H9 (cell line): Measurements from ENCODE around the gene DBET. TPM values are rescaled to one million over a fixed set of nuclear protein-coding genes. Genes with fewer than 3 reads are reported as not detected.
"Not testable (repeated sequence)": the region's sequence is repeated elsewhere in the genome, so short reads cannot be mapped to it uniquely, and the experiment has no call there.

Experiments
- DNase-seq: peaks from one replicate; pipeline ENCODE4 v3.0.0-alpha.2; 2017
- H2AFZ ChIP-seq: one replicate; pipeline ENCODE4 v1.6.1; 2013; ENCODE audit warnings: mild to moderate bottlenecking, low read length, control low read depth, moderate library complexity
- H2AK5ac ChIP-seq: 2 replicates; pipeline ENCODE4 v1.6.1; 2013; ENCODE audit warnings: low read length, control low read depth, mixed read lengths; ENCODE audit not compliant: insufficient read length
- H2BK120ac ChIP-seq: one replicate; pipeline ENCODE4 v1.6.1; 2013; ENCODE audit warnings: low read depth, mild to moderate bottlenecking, low read length, control low read depth, inconsistent platforms; ENCODE audit not compliant: poor library complexity, severe bottlenecking
- H2BK12ac ChIP-seq: 2 replicates; pipeline ENCODE4 v1.6.1; 2013; ENCODE audit warnings: low read length, control low read depth, mixed read lengths, low read depth; ENCODE audit not compliant: insufficient read length
- H2BK15ac ChIP-seq: 2 replicates; pipeline ENCODE4 v1.6.1; 2013; ENCODE audit warnings: low read depth, low read length, control low read depth
- H2BK20ac ChIP-seq: one replicate; pipeline ENCODE4 v1.6.1; 2013; ENCODE audit warnings: low read depth, mild to moderate bottlenecking, low read length, control low read depth, inconsistent platforms; ENCODE audit not compliant: poor library complexity, severe bottlenecking
- H2BK5ac ChIP-seq: 2 replicates; pipeline ENCODE4 v1.6.1; 2013; ENCODE audit warnings: low read length, control low read depth, mixed read lengths; ENCODE audit not compliant: insufficient read length
- H3K14ac ChIP-seq: 2 replicates; pipeline ENCODE4 v1.6.1; 2013; ENCODE audit warnings: low read length, control low read depth; ENCODE audit not compliant: insufficient read depth
- H3K18ac ChIP-seq: 2 replicates; pipeline ENCODE4 v1.6.1; 2013; ENCODE audit warnings: low read depth, mild to moderate bottlenecking, mixed read lengths, low read length, control low read depth; ENCODE audit not compliant: insufficient read length
- H3K23ac ChIP-seq: 2 replicates; pipeline ENCODE4 v1.6.1; 2013; ENCODE audit warnings: low read length, control low read depth, mixed read lengths, low read depth; ENCODE audit not compliant: insufficient read length
- H3K23me2 ChIP-seq: 2 replicates; pipeline ENCODE4 v1.6.1; 2013; ENCODE audit warnings: low read depth, mild to moderate bottlenecking, mixed read lengths, low read length, control low read depth; ENCODE audit not compliant: insufficient read length, poor library complexity, severe bottlenecking
- H3K27ac ChIP-seq: 2 replicates; pipeline ENCODE4 v1.5.1; 2013; ENCODE audit warnings: low read length, control low read depth, mixed read lengths, low read depth; ENCODE audit not compliant: insufficient read length
- H3K27me3 ChIP-seq: 2 replicates; pipeline ENCODE4 v1.6.1; 2013; ENCODE audit warnings: low read length, control low read depth, inconsistent platforms; ENCODE audit not compliant: insufficient read depth
- H3K4ac ChIP-seq: 2 replicates; pipeline ENCODE4 v1.6.1; 2013; ENCODE audit warnings: low read depth, mild to moderate bottlenecking, control low read depth, inconsistent platforms, low read length, moderate library complexity
- H3K4me1 ChIP-seq: 2 replicates; pipeline ENCODE4 v1.6.1; 2013; ENCODE audit warnings: low read length, control low read depth, inconsistent platforms; ENCODE audit not compliant: insufficient read depth
- H3K4me2 ChIP-seq: 2 replicates; pipeline ENCODE4 v1.6.1; 2013; ENCODE audit warnings: low read length, control low read depth, mixed read lengths; ENCODE audit not compliant: insufficient read length, insufficient read depth
- H3K56ac ChIP-seq: 2 replicates; pipeline ENCODE4 v1.6.1; 2013; ENCODE audit warnings: low read depth, mild to moderate bottlenecking, mixed read lengths, low read length, control low read depth; ENCODE audit not compliant: insufficient read length
- H3K79me1 ChIP-seq: 2 replicates; pipeline ENCODE4 v1.6.1; 2013; ENCODE audit warnings: low read depth, mild to moderate bottlenecking, moderate library complexity, low read length, control low read depth, inconsistent platforms; ENCODE audit not compliant: insufficient read depth, poor library complexity, severe bottlenecking
- H3K79me2 ChIP-seq: 2 replicates; pipeline ENCODE4 v1.6.1; 2013; ENCODE audit warnings: low read length, control low read depth, inconsistent platforms; ENCODE audit not compliant: insufficient read depth
- H3K9ac ChIP-seq: 2 replicates; pipeline ENCODE4 v1.6.1; 2013; ENCODE audit warnings: low read length, control low read depth, mixed read lengths; ENCODE audit not compliant: insufficient read length; ENCODE audit errors: extremely low read depth
- H3K9me3 ChIP-seq: one replicate; pipeline ENCODE4 v1.6.1; 2013; ENCODE audit warnings: low read depth, low read length, inconsistent platforms; ENCODE audit not compliant: control insufficient read depth
- H3T11ph ChIP-seq: one replicate; pipeline ENCODE4 v1.6.1; 2013; ENCODE audit warnings: mild to moderate bottlenecking, low read length, control low read depth, inconsistent platforms
- H4K20me1 ChIP-seq: one replicate; pipeline ENCODE4 v1.6.1; 2013; ENCODE audit not compliant: control insufficient read depth, insufficient read length, insufficient read depth
- H4K5ac ChIP-seq: 2 replicates; pipeline ENCODE4 v1.6.1; 2013; ENCODE audit warnings: low read depth, mild to moderate bottlenecking, mixed read lengths, low read length, control low read depth; ENCODE audit not compliant: insufficient read length
- H4K8ac ChIP-seq: replicated peaks from 2 replicates; pipeline ENCODE4 v1.6.1; 2013; ENCODE audit warnings: low read length, control low read depth, mixed read lengths, low read depth; ENCODE audit not compliant: insufficient read length
- H4K91ac ChIP-seq: 2 replicates; pipeline ENCODE4 v1.6.1; 2013; ENCODE audit warnings: low read depth, mild to moderate bottlenecking, moderate library complexity, mixed read lengths, low read length, control low read depth; ENCODE audit not compliant: insufficient read length
- H3K27ac Mint-ChIP-seq, 3 experiments: 2 replicates in 2 of 3; 3 replicates in 1 of 3; pipeline ENCODE4 v1.8.0; 2020 to 2021; ENCODE audit warnings: mixed read lengths in 3 of 3, mild to moderate bottlenecking in 1 of 3, moderate library complexity in 1 of 3
- H3K27me3 Mint-ChIP-seq: 2 replicates; pipeline ENCODE4 v1.8.0; 2021; ENCODE audit warnings: low read depth, mild to moderate bottlenecking, moderate library complexity, mixed read lengths
- H3K36me3 Mint-ChIP-seq, 3 experiments: 2 replicates in 2 of 3; 3 replicates in 1 of 3; pipeline ENCODE4 v1.8.0; 2020 to 2021; ENCODE audit warnings: low read depth in 3 of 3, mixed read lengths in 3 of 3; ENCODE audit not compliant: insufficient read depth in 1 of 3
- H3K4me1 Mint-ChIP-seq, 2 experiments: 2 replicates each; pipeline ENCODE4 v1.8.0; 2020; ENCODE audit warnings: mixed read lengths in 2 of 2
- H3K4me3 Mint-ChIP-seq, 2 experiments: 2 replicates in 1 of 2; 3 replicates in 1 of 2; pipeline ENCODE4 v1.8.0; 2020 to 2021; ENCODE audit warnings: mild to moderate bottlenecking in 2 of 2, mixed read lengths in 2 of 2, moderate library complexity in 1 of 2
- H3K9me3 Mint-ChIP-seq, 2 experiments: 2 replicates in 1 of 2; 3 replicates in 1 of 2; pipeline ENCODE4 v1.8.0; 2020; ENCODE audit warnings: mild to moderate bottlenecking in 2 of 2, mixed read lengths in 2 of 2, moderate library complexity in 1 of 2
- WGBS: extraction: QIAGEN DNeasy Blood & Tissue Kit; methylation state at CpG from one replicate; pipeline ENCODE4 v1.1.7; 2013; ENCODE audit warnings: missing lambda C conversion rate, low lambda C conversion rate, mixed read lengths; ENCODE audit not compliant: insufficient read length; ENCODE audit errors: extremely low coverage; 5-methylcytosine and 5-hydroxymethylcytosine counted together
- total RNA-seq: library from RNA; stranded (reverse); gene quantifications from 2 replicates; pipeline ENCODE4 v1.2.1, GENCODE V29; 2021

DBET gene
- total RNA-seq, 1 experiment from 2014 or later, result not detected

DNA sequence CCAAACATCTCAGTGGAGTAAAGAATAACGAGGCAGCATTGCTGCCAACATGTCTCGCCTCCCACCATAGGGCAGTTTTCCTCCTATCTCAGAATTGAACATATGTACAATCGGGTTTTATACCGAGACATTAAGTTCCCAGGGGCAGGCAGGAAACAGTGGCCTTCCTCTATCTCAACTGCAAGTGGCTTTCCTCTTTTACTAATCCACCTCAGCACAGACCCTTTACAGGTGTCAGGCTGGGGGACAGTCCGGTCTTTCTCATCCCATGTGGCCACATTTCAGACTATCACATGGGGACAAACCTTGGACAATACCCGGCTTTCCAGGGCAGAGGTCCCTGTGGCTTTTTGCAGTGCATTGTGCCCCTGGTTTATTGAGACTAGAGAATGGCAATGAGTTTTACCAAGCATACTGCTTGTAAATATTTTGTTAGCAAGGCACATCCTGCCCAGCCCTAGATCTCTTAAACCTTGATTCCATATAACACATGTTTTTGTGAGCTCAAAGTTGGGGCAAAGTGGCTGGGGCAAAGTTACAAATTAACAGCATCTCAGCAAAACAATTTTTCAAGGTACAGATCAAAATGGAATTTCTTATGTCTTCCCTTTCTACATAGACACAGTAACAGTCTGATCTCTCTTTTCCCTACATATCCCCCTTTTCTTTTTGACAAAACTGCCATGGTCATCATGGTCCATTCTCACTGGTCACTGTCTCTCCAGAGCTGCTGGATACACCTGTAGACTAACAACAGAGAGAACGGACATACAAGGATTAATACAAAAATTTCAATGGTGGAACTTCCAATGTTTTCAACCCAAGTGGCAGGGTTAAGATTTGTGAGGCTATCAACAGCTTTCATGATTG is 42.5 kb downstream of the DBET start:
- H3K4me2 ChIP-seq, H2BK120ac ChIP-seq, H3K27ac ChIP-seq, H2AK5ac ChIP-seq, H3K23me2 ChIP-seq, H3K56ac ChIP-seq, H3K79me2 ChIP-seq, H3K36me3 Mint-ChIP-seq, H4K20me1 ChIP-seq, H3T11ph ChIP-seq, H3K9me3 Mint-ChIP-seq, H2BK15ac ChIP-seq, H3K4ac ChIP-seq, H3K27me3 ChIP-seq, H4K91ac ChIP-seq, H3K18ac ChIP-seq, H3K4me1 ChIP-seq, H2AFZ ChIP-seq, H2BK12ac ChIP-seq, H3K27me3 Mint-ChIP-seq, H3K23ac ChIP-seq, H3K79me1 ChIP-seq, H3K14ac ChIP-seq, H4K5ac ChIP-seq, H2BK5ac ChIP-seq, H3K9ac ChIP-seq, H3K4me3 Mint-ChIP-seq, H4K8ac ChIP-seq, H3K27ac Mint-ChIP-seq, H3K4me1 Mint-ChIP-seq: not testable (repeated sequence)
- peak; percentile 20 for DNase-seq
- peaks cover 64% of the 10 kb centered on the region for H3K9me3 ChIP-seq
- peak overlapping the region; percentile 76 for H2BK20ac ChIP-seq
- no CpG with 5 or more reads among the region's 7 CpGs for WGBS

DNA sequence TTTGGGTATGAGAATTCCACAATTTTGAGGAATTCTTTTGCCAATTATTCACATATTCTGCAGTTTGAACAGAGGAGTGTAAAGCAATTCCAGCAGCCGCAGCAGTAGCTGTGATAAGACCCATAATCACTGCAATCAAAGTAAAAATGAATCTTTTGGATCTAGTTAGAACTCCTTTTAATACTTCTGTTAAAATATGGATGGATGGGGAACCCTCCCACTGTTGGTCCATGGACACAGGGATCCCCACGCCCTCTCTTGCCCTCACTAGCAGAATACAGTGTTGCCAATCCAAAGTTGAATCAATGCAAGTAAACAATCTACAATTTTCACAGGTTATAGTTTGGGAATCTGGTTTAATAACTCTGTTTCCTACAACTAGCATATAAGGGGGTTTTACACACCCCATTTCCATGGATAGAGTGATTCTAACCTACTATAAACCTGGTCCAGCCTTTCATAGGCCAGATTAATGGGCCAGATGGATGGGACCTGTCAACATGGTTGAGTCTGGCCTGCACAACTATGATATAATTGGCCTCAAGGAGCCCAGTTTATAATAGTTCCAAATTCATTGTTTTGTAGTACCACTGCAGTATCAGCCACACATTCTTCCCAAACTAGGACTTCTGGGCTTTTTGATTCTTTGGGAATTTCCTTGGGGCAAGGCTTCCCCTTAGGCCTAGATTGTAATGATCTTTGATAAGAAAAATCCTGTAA is 43.6 kb downstream of the DBET start:
- no CpG with 5 or more reads among the region's 2 CpGs for WGBS

More for the DNA sequence above, 43.6 kb downstream of the DBET start:
- H4K5ac ChIP-seq, H3K23me2 ChIP-seq, H3K18ac ChIP-seq, H4K91ac ChIP-seq, H3K56ac ChIP-seq, H3K4me1 Mint-ChIP-seq, H3K4me1 ChIP-seq, H4K20me1 ChIP-seq, H2BK120ac ChIP-seq, H3K4me2 ChIP-seq, H4K8ac ChIP-seq, H2BK20ac ChIP-seq, H2BK12ac ChIP-seq, H2AK5ac ChIP-seq, H3K36me3 Mint-ChIP-seq, H3K9me3 Mint-ChIP-seq, H3K27me3 ChIP-seq, H3K27me3 Mint-ChIP-seq, H3K79me1 ChIP-seq, H3K4me3 Mint-ChIP-seq, H3K23ac ChIP-seq, H2AFZ ChIP-seq, H3K27ac Mint-ChIP-seq, H3K27ac ChIP-seq, H3K79me2 ChIP-seq, H2BK5ac ChIP-seq, H3K9ac ChIP-seq, H3K14ac ChIP-seq, H2BK15ac ChIP-seq, H3T11ph ChIP-seq, H3K4ac ChIP-seq: not testable (repeated sequence)
- peak; percentile 15 for DNase-seq
- peaks cover 73% of the 10 kb centered on the region for H3K9me3 ChIP-seq
